DMS79 treated with DMSO at 0.1 percent for 48 hours (cell line): ENCODE data around the gene EEFSEC.
A peak's percentile ranks its signal among the peaks of the same experiment; 100 is the strongest.

ENCODE experiments used
- DNase-seq: peaks from one replicate; lab custom pipeline; 2025; lab: John Stamatoyannopoulos, UW

Gene EEFSEC

GRCh38 chr3:128427175-128427857, 274.0 kb downstream of the EEFSEC start:
- no peak for DNase-seq

GRCh38 chr3:128427872-128428822, 274.9 kb downstream of the EEFSEC start:
- DNase-seq = no peak

GRCh38 chr3:128429275-128429674, 276.0 kb downstream of the EEFSEC start:
- DNase-seq = no peak

GRCh38 chr3:128429751-128430150, 276.5 kb downstream of the EEFSEC start:
- DNase-seq = no peak

GRCh38 chr3:128430301-128430700, 277.0 kb downstream of the EEFSEC start:
- DNase-seq = no peak

- no peak for DNase-seq
Measured at GRCh38 chr3:128430731-128431130, 277.4 kb downstream of the EEFSEC start.

- no peak for DNase-seq
Measured at GRCh38 chr3:128431803-128432300, 278.6 kb downstream of the EEFSEC start.

- peak; percentile 14 for DNase-seq
Measured at GRCh38 chr3:128432301-128432970, 279.2 kb downstream of the EEFSEC start.

GRCh38 chr3:128432971-128433836, 279.9 kb downstream of the EEFSEC start:
- peak; percentile 31 for DNase-seq

GRCh38 chr3:128433837-128434165, 280.5 kb downstream of the EEFSEC start:
- no peak for DNase-seq

- no peak for DNase-seq
Measured at GRCh38 chr3:128434524-128434923, 281.2 kb downstream of the EEFSEC start.

- DNase-seq = no peak
Measured at GRCh38 chr3:128435058-128435457, 281.8 kb downstream of the EEFSEC start.

GRCh38 chr3:128435561-128435960, 282.3 kb downstream of the EEFSEC start:
- no peak for DNase-seq

GRCh38 chr3:128436214-128436613, 282.9 kb downstream of the EEFSEC start:
- no peak for DNase-seq

GRCh38 chr3:128438488-128439072, 285.3 kb downstream of the EEFSEC start:
- no peak for DNase-seq

GRCh38 chr3:128439226-128439625, 285.9 kb downstream of the EEFSEC start:
- no peak for DNase-seq

- no peak for DNase-seq
Measured at GRCh38 chr3:128442070-128442469, 288.8 kb downstream of the EEFSEC start.

- no peak for DNase-seq
Measured at GRCh38 chr3:128442949-128443348, 289.7 kb downstream of the EEFSEC start.

GRCh38 chr3:128443771-128444170, 290.5 kb downstream of the EEFSEC start:
- no peak for DNase-seq

GRCh38 chr3:128445357-128445756, 292.1 kb downstream of the EEFSEC start:
- no peak for DNase-seq

GRCh38 chr3:128446821-128447220, 293.5 kb downstream of the EEFSEC start:
- no peak for DNase-seq
